ENCODE measurements around the gene COBL.

DNA sequence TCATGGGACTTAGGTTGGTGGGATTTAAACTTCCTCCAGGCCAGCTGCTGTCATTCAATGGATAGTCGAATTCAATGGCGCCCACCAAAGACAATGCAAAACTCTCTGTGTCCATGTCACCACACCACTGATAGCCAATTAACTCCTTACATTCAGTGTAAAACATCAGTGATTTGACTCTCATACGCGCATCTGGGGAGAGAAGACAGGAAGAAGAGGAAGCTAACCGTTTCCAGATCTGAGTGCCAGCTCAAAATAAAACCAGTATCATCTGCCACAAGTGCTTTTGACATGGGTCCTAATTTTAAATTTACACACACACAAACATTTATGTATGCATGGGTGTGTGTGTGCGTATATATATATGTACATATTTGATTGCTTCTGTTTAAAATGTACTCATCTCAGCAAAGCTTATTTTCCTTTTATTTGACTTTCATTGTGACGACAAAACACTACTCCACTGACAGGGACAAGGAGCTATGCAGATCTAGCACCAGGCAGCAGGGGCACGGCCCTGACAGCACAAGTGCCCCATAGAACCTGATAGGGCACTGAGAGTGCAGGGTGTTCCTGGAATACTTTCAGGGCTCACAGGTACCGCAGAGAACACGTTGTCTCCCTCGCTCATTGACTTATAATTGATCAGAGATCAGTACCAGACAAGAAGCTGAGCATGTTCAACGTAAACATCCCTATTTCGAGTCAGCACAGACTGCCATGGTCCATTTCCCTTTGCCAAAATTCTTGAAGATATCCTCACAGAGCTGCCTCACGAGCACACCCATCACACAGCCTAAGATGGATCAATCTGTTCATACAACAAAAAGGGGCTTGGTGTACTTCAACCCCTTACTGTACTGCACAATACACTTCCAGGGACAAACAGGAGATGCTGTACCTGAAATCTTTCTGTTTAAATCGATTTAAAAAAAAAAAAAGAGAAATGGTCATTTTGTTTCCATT is 176.1 kb downstream of the COBL start:
- TF ChIP-seq EZH2 (IDR thresholded peaks at IDR 0.05; ENCODE audit: low read depth, low read length, severe bottlenecking) (no peak), GABPA (IDR thresholded peaks at IDR 0.05; ENCODE audit: borderline replicate concordance, insufficient read depth, low read length) (no peak), CBX5 (IDR thresholded peaks at IDR 0.05; ENCODE audit: low read depth, low read length) (no peak), YY1 (IDR thresholded peaks at IDR 0.05; ENCODE audit: low read depth, low read length) (no peak)
